GM21619 (cell line): ENCODE measurements around the gene AGBL4.
"Not testable (repeated sequence)": the region's sequence is repeated elsewhere in the genome, so short reads cannot be mapped to it uniquely, and the experiment has no call there.

Experiments used
- ATAC-seq: cut with Tn5 transposase; IDR thresholded peaks from one replicate; pipeline ENCODE4 v1.9.1; 2021; ENCODE audit not compliant: unreplicated experiment

AGBL4 gene

DNA sequence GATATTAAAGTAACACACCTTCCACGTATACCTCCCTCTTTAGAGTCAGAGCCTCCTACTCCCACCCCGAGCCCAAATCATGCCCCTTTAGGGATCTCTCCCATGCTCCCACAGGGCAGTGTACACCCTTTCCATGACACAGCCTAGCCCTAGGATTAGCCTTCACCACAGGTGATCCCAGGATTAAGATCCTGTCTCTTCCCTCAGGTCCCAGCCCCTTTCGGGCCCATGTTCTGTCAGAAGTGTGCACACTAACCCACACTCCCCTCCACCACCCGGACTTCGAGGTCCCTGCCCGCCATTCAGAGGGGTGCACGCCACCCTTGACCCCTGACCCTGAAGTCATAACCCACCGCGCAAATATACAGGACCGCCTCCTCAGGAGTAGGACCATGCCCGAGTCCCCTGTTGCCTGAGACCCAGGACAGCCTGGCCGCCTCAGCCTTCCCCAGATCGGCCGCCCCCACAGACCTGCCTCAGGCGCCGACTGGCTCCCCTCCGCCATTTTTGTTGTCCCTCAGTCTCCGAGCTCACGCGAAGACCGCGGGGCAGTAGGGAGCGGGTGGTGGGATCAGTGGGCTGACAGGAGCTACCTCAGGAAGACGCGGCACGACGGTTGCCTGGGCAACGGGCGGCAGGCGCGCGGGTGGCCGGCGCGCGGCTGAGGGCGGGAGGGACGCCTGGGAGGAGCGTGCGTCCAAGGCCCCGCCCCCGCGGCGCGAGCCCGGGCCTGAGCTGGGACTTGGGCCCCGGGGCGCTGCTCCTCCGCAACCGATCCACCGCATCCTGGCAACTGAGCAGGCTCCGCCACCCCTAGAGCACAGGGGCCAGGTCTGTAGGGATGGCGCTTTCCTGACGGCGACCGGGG lies at the start of gene AGBL4:
TSS of gene AGBL4 (minus strand) at position 663 of the 868 bp plus-strand sequence.
- ATAC-seq: no peak

DNA sequence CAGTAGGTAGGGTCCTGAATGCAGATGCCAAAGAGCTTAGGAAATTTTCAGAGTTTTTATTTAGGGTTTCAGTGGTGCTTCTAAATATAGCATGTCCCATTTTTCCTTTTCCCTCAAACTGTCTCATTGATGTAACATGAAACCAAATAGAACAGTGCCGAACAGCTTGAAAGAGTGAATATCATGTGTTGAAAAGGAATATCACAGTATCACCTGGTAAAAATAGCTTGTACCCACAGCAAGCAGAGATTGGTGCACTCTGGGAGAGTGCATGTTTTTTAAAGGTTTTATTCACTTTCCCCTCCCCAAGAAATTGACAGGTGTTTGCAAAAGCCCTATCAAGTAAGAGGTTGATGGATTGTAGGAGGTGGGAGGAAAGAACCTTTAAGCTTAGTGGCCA lies 43.1 kb upstream of the AGBL4 start:
- no peak for ATAC-seq

DNA sequence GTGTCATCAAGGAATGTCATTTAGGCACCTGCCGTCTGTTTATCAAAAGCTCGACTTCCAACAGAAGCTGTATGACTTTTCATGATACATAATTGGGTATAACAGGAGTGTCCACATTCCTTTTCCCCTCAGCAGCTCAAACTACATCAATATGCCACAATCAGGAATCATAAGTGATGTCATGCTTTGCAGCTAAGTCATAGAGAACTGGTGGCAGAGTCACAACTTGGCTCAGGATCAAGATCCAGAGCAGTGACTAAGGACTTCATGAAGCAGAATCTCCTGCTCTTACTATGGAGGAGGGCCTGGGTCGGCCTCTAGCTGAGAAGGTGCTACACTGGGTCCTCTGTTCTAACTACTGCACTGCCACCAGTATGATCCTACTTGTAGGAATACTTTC lies 36.5 kb upstream of the AGBL4 start:
- ATAC-seq: no peak

DNA sequence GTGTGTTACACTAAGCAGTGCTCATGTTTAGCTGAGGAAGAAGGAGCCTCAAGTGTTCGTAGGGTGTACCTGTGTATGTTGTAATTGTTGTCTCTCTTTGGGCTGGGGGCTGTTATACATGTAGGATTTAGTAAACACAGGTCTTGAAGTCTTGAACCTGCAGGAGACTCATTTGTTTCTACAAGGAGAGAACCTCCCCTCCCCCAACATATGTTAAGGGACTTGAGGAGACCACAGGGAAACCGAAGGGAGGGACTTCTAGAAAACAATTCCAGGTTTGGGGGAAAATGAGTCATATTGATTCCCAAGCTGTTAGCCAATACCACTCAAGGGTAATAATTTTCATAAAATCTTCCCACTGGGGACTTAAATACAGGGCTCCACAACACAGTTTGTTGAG lies 25.0 kb upstream of the AGBL4 start:
- ATAC-seq: no peak

DNA sequence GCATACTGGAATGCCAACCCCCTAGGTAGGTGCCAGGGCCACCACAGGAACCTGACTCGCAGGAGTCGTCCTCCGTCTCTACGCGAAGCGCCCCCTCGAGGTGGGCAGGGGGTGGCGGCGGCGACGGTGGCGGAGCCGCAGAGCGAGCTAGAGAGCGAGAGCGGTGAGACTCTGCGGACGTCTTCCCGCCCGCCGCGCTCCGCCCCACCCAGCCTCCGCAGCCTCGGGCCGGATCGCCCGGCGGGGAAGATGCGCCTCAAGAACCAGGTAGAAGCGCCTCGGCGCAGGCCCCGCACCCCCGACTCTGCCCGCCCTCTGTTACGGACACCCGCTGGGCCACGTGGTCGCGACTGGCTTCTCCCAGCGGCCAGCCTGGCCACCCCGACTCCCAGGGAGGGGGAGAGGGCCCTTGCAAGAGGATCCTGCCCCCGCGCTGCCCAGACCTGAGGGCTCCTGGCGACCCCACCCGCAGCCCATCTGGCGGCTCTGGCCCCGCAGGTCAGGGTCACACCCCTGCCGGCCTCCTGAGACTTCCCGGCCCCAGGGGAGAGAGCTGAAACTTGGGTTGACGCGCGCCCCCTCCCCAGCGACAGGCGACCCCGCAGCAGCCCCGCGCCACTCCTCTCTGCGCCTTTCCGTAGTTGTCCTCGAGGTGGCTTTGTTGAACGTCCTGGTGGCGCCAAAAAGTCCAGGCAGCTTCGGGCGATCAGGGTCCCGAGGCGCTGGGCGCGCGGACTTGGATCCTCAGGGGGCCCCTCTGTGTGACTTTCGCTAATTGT lies 24.4 kb upstream of the AGBL4 start:
- no peak for ATAC-seq

DNA sequence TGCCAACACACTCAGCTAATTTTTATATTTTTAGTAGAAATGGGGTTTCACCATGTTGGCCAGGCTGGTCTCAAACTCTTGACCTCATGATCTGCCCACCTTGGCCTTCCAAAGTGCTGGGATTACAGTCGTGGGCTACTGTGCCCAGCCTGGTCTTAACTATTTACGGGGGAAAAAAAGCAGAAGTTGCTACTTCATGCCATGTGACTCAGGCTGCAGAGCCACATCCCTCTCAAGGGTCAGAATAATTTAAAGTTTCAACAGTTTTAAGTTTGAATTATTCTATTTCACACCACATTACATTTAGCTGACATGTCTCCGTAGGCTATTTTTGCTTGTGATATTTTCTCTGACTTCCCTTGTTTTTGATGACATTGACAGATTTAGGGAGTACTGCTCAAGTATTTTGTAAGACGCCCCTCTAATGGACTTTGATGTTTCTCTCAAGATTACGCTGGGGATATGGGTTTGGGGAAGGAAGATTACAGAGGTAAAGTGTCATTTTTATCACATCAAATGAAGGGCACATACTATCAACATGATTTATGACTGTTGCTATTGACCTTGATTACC lies 14.6 kb upstream of the AGBL4 start:
- no peak for ATAC-seq

DNA sequence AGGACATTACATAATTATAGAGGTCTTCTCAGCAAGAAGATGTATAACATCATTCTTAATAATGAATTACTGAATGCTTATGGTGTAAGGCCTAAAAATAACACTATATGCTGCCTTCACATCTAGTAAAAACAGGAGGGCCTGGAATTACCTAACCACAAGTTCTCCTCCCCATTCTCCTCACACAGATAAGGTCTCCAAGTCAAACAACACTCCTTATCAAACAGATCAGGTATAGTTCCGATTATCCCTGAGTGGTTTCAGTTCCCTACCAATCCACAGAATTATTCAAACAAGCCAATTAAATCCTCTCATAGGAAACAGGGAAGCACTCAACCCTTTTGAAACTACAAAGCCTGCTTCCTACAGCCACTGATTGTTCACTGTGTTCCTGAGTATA lies 4.0 kb upstream of the AGBL4 start:
- no peak for ATAC-seq

DNA sequence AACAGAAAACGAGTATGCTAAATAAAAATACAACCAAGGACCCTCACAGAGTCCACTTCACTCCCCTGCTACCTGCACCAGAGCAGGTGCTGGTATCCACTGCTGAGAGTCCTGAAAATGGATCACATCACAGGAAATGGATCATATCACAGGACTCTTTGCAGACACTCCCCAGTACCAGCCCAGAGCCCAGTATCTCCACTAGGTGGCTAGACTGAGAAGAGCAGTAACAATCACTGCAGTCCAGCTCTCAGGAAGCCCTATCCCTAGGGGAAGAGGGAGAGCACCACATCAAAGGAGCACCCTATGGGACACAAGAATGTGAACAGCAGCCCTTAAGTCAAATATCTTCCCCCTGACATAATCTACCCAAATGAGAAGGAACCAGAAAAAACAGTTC lies 28.0 kb downstream of the AGBL4 start:
- ATAC-seq: no peak

DNA sequence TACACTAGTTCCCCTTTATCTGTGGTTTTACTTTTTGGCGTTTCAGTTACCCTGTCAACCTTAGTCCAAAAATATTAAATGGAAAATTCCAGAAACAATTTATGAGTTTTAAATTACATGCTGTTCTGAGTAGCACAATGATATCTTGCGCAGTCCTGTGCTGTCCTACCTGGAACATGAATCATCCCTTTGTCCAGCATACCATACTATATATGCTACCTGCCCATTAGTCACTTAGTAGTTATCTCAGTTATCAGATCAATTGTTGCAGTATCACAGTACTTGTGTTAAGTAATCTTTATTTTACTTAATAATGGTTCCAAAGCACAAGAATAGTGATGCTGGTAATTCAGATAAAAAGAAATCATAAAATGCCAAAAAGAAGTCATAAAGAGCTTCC lies 52.7 kb downstream of the AGBL4 start:
- no peak for ATAC-seq

DNA sequence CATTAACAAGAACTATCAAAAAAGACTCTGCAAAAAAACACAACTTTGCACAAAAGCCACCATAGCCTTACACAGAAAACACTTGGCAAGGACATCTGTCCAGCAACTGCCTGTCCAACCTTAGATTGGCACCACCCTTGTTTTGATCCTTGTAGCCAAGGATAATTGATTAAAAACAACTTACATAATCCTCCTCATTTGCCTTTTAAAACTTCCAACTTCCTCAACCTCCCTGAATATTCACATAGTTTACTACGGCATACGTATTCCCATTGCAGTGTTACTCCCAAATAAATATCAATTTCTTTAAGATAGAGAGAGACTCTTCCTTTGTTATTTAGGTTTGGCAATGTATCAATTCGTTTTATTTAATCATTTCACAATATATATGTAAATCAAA lies 72.4 kb downstream of the AGBL4 start:
- no peak for ATAC-seq

DNA sequence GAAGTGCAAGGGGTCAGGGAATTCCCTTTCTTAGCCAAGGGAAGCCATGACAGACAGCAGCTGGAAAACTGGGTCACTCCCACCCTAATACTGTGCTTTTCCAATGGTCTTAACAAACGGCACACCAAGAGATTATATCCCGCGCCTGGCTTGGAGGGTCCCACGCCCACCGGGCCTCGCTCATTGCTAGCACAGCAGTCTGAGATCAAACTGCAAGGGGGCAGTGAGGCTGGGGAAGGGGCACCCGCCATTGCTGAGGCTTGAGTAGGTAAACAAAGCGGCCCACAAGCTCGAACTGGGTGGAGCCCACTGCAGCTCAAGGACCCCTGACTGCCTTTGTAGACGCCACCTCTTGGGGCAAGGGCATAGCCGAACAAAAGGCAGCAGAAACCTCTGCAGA lies 108.5 kb downstream of the AGBL4 start:
- not testable (repeated sequence) for ATAC-seq

DNA sequence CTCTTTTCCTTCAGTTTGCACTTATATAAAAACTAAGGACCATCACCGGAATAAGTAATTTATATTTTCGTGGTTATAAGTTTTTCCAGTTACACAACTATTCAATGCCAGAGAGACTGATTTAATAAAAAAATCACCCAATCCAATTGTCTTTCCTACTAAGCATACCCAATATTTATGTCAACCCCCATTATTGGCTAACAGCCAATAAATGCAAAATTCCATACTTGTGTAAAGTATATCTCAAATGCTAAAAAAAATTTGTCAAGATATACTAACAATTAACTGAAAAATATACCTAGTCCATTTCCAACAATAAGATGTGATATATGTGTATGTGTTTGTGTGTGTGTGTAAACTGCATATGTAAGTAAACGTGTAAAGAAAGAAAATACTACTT lies 117.4 kb downstream of the AGBL4 start:
- ATAC-seq: no peak

DNA sequence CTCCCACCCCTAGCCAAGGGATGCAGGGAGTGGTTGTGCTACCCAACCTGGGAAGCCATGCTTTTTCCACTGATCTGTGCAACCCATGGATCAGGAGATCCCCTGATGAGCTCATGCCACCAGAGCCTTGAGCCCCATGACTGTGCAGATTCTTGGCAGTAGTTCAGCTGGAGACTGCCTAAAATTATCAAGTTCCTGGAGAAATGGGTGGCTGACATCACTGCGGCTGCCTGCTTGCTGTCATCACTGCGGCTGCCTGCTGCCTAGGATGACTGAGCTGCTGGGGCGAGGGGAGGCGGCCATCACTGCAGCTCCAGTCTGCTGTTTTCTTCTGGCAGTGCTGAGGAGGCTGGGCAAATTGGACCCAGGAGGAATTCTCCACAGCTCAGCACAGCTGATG lies 159.2 kb downstream of the AGBL4 start:
- no peak for ATAC-seq

DNA sequence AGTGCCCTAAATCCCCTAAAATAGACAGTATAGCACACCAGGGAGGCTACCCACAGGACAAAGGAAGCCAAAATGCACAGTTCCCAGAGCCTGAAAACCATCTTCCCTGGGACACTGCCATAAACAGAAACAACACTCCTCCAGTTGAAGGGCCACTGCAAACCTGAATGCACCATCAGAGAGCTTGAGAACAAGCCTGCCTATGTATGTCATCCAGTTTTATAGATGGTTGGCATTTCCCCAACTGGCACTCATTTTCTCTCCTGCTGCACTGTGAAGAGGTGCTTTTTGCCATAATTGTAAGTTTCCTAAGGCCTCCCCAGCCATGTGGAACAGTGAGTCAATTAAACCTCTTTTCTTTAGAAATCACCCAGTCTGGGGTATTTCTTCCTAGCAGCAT lies 169.0 kb downstream of the AGBL4 start:
- no peak for ATAC-seq

DNA sequence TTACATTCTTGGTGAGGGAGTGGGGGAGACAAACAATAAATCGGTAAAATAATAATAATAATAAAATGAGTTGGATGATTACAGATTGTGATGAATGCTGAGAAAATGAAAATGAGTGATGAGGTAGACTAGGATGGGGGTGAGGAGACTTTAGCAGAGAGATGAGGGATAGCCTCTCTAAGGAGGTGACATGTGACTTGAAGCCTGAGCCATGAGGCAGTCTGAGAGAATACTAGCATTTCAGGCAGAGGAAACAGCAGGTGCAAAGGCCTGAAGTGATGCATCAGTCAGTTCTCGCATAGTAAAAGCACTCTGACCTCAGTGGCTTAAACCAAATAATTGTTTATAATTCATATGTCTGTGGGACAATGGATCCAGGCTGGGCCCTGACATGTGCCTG lies 181.2 kb downstream of the AGBL4 start:
- no peak for ATAC-seq

DNA sequence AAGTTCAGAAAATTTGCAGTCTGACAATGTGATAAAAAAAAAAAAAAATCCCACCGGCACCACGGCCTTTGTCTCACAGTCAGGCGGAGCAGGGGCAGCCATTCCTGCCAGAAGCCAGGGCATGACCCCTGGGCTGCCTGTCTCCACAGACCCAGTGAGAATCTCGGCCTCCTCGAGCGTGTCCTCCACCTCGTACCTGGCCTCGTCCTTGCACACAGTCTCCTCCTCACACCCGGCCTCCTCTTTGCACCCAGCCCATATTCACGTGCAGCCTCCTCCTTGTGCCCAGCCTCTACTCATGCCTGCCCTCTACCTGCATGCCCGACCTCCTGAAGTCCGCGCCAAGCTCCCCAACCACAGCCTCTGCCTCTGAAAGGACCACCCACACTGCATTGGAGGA lies 182.0 kb downstream of the AGBL4 start:
- no peak for ATAC-seq

DNA sequence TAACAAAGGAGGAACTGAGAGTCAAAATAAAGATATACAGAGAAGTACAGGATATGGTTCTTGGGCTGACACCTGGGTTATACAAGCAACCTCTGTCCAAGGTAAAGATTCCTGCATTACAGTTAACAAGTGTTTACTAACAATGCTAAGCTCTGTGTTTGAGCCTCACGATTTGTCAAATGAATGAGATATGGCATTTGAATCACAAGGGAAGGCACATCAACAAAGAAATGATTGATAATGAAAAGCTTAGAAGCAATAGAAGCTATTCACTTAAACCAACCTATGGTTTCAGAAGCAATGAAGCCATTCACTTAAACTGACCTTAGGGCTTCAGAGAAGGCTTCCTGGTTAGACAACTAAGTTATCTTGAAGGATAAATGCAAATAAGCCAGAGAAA lies 199.5 kb downstream of the AGBL4 start:
- ATAC-seq: no peak

DNA sequence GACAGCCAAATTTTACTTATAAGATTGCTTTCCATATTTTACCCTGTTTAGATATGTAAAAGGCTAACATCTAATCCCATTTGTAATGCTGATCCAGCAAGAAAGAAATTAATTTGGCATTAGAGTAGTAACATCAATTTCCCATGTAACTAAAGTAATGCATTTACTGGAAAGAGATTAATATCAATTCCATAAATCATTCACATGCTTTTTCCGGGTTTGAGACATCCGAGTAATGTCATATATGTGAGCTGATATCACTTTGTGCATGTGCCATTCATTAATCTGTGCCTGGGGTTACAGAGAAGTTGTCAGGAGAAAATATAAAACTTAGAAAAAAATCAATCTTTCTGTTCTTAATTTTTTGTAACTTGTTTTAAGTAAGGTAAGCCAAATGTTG lies 206.1 kb downstream of the AGBL4 start:
- no peak for ATAC-seq

DNA sequence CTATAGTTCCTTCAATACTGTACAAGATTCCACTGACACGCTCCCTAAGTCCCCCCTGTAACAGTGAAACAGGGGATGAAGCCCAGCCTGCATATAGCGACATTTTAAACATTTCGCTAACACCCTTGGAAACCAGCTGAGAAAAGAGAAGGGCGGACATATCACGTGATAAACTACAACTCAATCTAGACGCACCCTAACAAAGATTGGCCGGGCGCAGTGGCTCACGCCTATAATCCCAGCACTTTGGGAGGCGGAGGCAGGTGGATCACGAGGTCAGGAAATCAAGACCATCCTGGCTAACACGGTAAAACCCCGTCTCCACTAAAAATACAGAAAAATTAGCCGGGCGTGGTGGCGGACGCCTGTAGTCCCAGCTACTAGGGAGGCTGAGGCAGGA lies 236.7 kb downstream of the AGBL4 start:
- not testable (repeated sequence) for ATAC-seq

DNA sequence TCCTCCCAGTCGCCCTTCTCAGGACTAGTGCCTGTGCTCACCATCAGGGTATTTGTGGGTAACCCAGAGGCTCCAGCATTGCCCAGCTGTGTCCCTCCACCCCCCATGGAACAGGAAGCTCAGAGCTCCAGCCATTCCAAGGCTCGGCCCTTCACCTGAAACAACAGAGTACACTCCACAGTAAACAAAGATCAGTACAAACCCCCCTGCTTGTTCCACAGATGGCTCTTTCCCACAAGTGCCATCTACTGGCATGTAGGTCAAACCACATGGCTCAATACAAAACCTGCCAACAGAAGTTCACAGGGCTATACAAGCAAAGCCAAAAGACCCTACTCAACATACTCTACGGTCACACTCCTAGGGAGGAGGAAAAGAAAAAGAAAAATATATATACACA lies 258.7 kb downstream of the AGBL4 start:
- ATAC-seq: no peak

DNA sequence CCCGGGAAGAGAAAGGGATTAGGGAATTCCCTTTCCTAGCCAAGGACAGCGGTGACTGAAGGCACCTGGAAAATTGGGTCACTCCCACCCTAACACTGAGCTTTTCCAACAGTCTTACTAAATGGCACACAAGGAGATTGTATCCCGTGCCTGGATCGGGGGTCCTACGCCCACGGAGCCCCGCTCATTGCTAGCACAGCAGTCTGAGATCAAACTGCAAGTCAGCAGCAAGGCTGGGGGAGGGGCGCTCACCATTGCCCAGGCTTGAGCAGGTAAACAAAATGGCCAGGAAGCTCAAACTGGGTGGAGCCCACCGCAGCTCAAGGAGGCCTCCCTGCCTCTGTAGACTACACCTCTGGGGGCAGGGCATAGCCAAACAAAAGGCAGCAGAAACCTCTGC lies 285.6 kb downstream of the AGBL4 start:
- ATAC-seq: not testable (repeated sequence)

DNA sequence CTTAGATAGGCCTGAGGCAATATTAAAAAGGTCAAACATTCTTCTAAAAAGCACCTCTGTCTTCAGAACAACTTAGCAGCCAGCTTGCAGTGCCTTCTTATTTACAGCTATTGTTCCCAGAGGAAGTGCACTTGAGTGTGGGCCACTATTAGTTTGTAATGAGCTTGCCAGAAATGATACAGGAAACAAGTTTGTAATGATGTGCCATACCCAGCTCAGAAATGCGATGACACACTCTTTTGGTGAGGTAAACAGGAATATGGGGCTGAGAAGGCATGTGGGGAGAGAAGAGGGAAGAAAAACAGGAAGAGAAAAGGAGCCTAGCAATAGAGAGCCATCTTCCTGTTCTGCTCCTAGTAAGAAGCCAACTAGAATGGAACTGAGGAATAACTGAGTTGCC lies 295.4 kb downstream of the AGBL4 start:
- ATAC-seq: no peak
